ENCODE results near the gene HOXD8.

The HOXD8 gene

GRCh38 chr2:176133389-176133788 lies 3.9 kb downstream of the HOXD8 start:
- H3K36me3 ChIP-seq (ENCODE audit: control insufficient read depth, insufficient read depth, low read length) = no peaks in the 10 kb centered on the region
- no peak overlapping the region for H3K9ac ChIP-seq (ENCODE audit: low read length)
- H3K9me3 ChIP-seq (ENCODE audit: control insufficient read depth, low read length) = no peaks in the 10 kb centered on the region
- peaks cover 5% of the 10 kb centered on the region for H3K4me1 ChIP-seq (ENCODE audit: control insufficient read depth, insufficient read depth, low read length)
- no peak overlapping the region for H3K4me3 ChIP-seq (ENCODE audit: low read length)
- H3K27me3 ChIP-seq (ENCODE audit: control insufficient read depth, insufficient read depth, low read length) = peaks cover 98% of the 10 kb centered on the region

GRCh38 chr2:176134035-176134434 lies 4.5 kb downstream of the HOXD8 start:
- Histone ChIP-seq H3K9ac (ENCODE audit: low read length) (no peak overlapping the region), H3K4me1 (ENCODE audit: control insufficient read depth, insufficient read depth, low read length) (peaks cover 5% of the 10 kb centered on the region), H3K27me3 (ENCODE audit: control insufficient read depth, insufficient read depth, low read length) (peaks cover 98% of the 10 kb centered on the region), H3K36me3 (ENCODE audit: control insufficient read depth, insufficient read depth, low read length) (no peaks in the 10 kb centered on the region), H3K9me3 (ENCODE audit: control insufficient read depth, low read length) (no peaks in the 10 kb centered on the region), H3K4me3 (ENCODE audit: low read length) (no peak overlapping the region)

GRCh38 chr2:176135035-176135440 lies 5.5 kb downstream of the HOXD8 start:
- H3K27me3 ChIP-seq (ENCODE audit: control insufficient read depth, insufficient read depth, low read length) = peaks cover 97% of the 10 kb centered on the region
- H3K9ac ChIP-seq (ENCODE audit: low read length) = no peak overlapping the region
- peaks cover 5% of the 10 kb centered on the region for H3K4me1 ChIP-seq (ENCODE audit: control insufficient read depth, insufficient read depth, low read length)
- H3K4me3 ChIP-seq (ENCODE audit: low read length) = no peak overlapping the region
- no peaks in the 10 kb centered on the region for H3K36me3 ChIP-seq (ENCODE audit: control insufficient read depth, insufficient read depth, low read length)
- no peaks in the 10 kb centered on the region for H3K9me3 ChIP-seq (ENCODE audit: control insufficient read depth, low read length)

GRCh38 chr2:176136374-176137251 lies 7.1 kb downstream of the HOXD8 start:
- H3K9me3 ChIP-seq (ENCODE audit: control insufficient read depth, low read length) = no peaks in the 10 kb centered on the region
- H3K27me3 ChIP-seq (ENCODE audit: control insufficient read depth, insufficient read depth, low read length) = peaks cover 97% of the 10 kb centered on the region
- H3K4me3 ChIP-seq (ENCODE audit: low read length) = peak overlapping the region; percentile 40
- no peak overlapping the region for H3K9ac ChIP-seq (ENCODE audit: low read length)
- H3K4me1 ChIP-seq (ENCODE audit: control insufficient read depth, insufficient read depth, low read length) = peaks cover 13% of the 10 kb centered on the region
- no peaks in the 10 kb centered on the region for H3K36me3 ChIP-seq (ENCODE audit: control insufficient read depth, insufficient read depth, low read length)

GRCh38 chr2:176137252-176137580 lies 7.7 kb downstream of the HOXD8 start:
- Histone ChIP-seq H3K9ac (ENCODE audit: low read length) (no peak overlapping the region), H3K9me3 (ENCODE audit: control insufficient read depth, low read length) (no peaks in the 10 kb centered on the region), H3K4me1 (ENCODE audit: control insufficient read depth, insufficient read depth, low read length) (peaks cover 13% of the 10 kb centered on the region), H3K27me3 (ENCODE audit: control insufficient read depth, insufficient read depth, low read length) (peaks cover 98% of the 10 kb centered on the region), H3K4me3 (ENCODE audit: low read length) (no peak overlapping the region), H3K36me3 (ENCODE audit: control insufficient read depth, insufficient read depth, low read length) (no peaks in the 10 kb centered on the region)

- Histone ChIP-seq H3K36me3 (ENCODE audit: control insufficient read depth, insufficient read depth, low read length) (no peaks in the 10 kb centered on the region), H3K27me3 (ENCODE audit: control insufficient read depth, insufficient read depth, low read length) (peaks cover 98% of the 10 kb centered on the region), H3K9me3 (ENCODE audit: control insufficient read depth, low read length) (no peaks in the 10 kb centered on the region), H3K4me1 (ENCODE audit: control insufficient read depth, insufficient read depth, low read length) (peaks cover 13% of the 10 kb centered on the region), H3K9ac (ENCODE audit: low read length) (no peak overlapping the region), H3K4me3 (ENCODE audit: low read length) (no peak overlapping the region)
Measured at GRCh38 chr2:176137906-176138305, 8.4 kb downstream of the HOXD8 start.

- no peaks in the 10 kb centered on the region for H3K9me3 ChIP-seq (ENCODE audit: control insufficient read depth, low read length)
- H3K36me3 ChIP-seq (ENCODE audit: control insufficient read depth, insufficient read depth, low read length) = no peaks in the 10 kb centered on the region
- peaks cover 13% of the 10 kb centered on the region for H3K4me1 ChIP-seq (ENCODE audit: control insufficient read depth, insufficient read depth, low read length)
- H3K9ac ChIP-seq (ENCODE audit: low read length) = no peak overlapping the region
- H3K27me3 ChIP-seq (ENCODE audit: control insufficient read depth, insufficient read depth, low read length) = peaks cover 98% of the 10 kb centered on the region
- no peak overlapping the region for H3K4me3 ChIP-seq (ENCODE audit: low read length)
Measured at GRCh38 chr2:176138526-176138922, 9.0 kb downstream of the HOXD8 start.

- H3K27me3 ChIP-seq (ENCODE audit: control insufficient read depth, insufficient read depth, low read length) = peaks cover 93% of the 10 kb centered on the region
- H3K36me3 ChIP-seq (ENCODE audit: control insufficient read depth, insufficient read depth, low read length) = no peaks in the 10 kb centered on the region
- H3K9ac ChIP-seq (ENCODE audit: low read length) = no peak overlapping the region
- no peak overlapping the region for H3K4me3 ChIP-seq (ENCODE audit: low read length)
- peaks cover 13% of the 10 kb centered on the region for H3K4me1 ChIP-seq (ENCODE audit: control insufficient read depth, insufficient read depth, low read length)
- no peaks in the 10 kb centered on the region for H3K9me3 ChIP-seq (ENCODE audit: control insufficient read depth, low read length)
Measured at GRCh38 chr2:176138923-176139660, 9.6 kb downstream of the HOXD8 start.

- no peaks in the 10 kb centered on the region for H3K36me3 ChIP-seq (ENCODE audit: control insufficient read depth, insufficient read depth, low read length)
- H3K27me3 ChIP-seq (ENCODE audit: control insufficient read depth, insufficient read depth, low read length) = peaks cover 91% of the 10 kb centered on the region
- no peaks in the 10 kb centered on the region for H3K9me3 ChIP-seq (ENCODE audit: control insufficient read depth, low read length)
- no peak overlapping the region for H3K9ac ChIP-seq (ENCODE audit: low read length)
- H3K4me3 ChIP-seq (ENCODE audit: low read length) = no peak overlapping the region
- peaks cover 13% of the 10 kb centered on the region for H3K4me1 ChIP-seq (ENCODE audit: control insufficient read depth, insufficient read depth, low read length)
Measured at GRCh38 chr2:176139661-176140512, 10.4 kb downstream of the HOXD8 start.

GRCh38 chr2:176140513-176141317 lies 11.2 kb downstream of the HOXD8 start:
- Histone ChIP-seq H3K9ac (ENCODE audit: low read length) (peak overlapping the region; percentile 25), H3K27me3 (ENCODE audit: control insufficient read depth, insufficient read depth, low read length) (peaks cover 89% of the 10 kb centered on the region), H3K36me3 (ENCODE audit: control insufficient read depth, insufficient read depth, low read length) (no peaks in the 10 kb centered on the region), H3K4me3 (ENCODE audit: low read length) (no peak overlapping the region), H3K4me1 (ENCODE audit: control insufficient read depth, insufficient read depth, low read length) (peaks cover 13% of the 10 kb centered on the region), H3K9me3 (ENCODE audit: control insufficient read depth, low read length) (no peaks in the 10 kb centered on the region)

- Histone ChIP-seq H3K27me3 (ENCODE audit: control insufficient read depth, insufficient read depth, low read length) (peaks cover 89% of the 10 kb centered on the region), H3K4me1 (ENCODE audit: control insufficient read depth, insufficient read depth, low read length) (peaks cover 8% of the 10 kb centered on the region), H3K4me3 (ENCODE audit: low read length) (no peak overlapping the region), H3K36me3 (ENCODE audit: control insufficient read depth, insufficient read depth, low read length) (no peaks in the 10 kb centered on the region), H3K9me3 (ENCODE audit: control insufficient read depth, low read length) (no peaks in the 10 kb centered on the region), H3K9ac (ENCODE audit: low read length) (no peak overlapping the region)
Measured at GRCh38 chr2:176142281-176142680, 12.8 kb downstream of the HOXD8 start.

Measured in mucosa of stomach (tissue), 1 donor.